GM19023 (cell line): ENCODE results near the gene SCNM1.
"Not testable (repeated sequence)": the region's sequence is repeated elsewhere in the genome, so short reads cannot be mapped to it uniquely, and the experiment has no call there.

ENCODE experiments used
- ATAC-seq: cut with Tn5 transposase; IDR thresholded peaks from one replicate; pipeline ENCODE4 v1.9.1; 2021; ENCODE audit warnings: mild to moderate bottlenecking, moderate library complexity; ENCODE audit not compliant: unreplicated experiment

SCNM1 gene

GRCh38 chr1:151146412-151147131, 19.4 kb upstream of the SCNM1 start, which contains the start of gene SEMA6C:
Gene SEMA6C, minus strand, starts transcription at chr1:151146631. Its CDS starts 4,010 bp downstream, at chr1:151142621.
- peak; percentile 99 for ATAC-seq

DNA sequence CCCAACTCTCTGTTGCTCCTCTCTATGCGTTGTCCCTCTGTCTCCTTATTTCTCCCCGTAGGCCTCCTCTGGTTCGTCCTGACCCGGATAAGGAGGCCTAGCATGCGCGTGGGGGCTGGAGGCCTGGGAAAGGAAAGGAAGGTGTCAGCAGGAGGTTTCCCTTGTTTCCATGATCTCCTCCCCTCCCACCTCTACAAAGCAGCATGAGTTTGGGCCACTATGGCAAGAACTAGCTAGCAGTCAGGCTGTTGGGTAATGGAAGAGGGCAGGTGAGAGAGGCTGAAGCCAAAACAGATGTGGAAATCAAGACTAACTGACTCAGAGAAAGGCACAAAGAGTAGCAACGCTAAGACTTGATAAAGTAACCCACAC, 18.8 kb upstream of the SCNM1 start:
- no peak for ATAC-seq

DNA sequence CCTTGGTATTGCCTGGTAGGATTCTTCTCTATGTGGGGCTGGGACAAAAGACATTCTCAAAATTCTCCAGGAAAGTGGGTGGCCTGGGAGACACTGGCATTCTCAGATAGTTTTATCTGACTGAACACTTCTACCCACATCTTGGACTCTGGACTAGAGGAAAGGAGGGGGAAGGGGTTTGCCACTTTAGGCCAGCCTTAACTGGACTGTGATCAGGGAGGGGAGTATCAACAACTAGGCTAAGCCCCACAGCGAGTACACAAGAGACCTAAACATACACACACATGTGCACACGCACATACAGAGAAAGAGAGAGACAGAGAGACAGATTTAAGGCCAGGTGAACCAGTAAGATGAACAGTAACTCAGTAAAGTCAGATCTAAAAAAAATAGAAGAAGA, 18.3 kb upstream of the SCNM1 start:
- ATAC-seq = no peak

DNA sequence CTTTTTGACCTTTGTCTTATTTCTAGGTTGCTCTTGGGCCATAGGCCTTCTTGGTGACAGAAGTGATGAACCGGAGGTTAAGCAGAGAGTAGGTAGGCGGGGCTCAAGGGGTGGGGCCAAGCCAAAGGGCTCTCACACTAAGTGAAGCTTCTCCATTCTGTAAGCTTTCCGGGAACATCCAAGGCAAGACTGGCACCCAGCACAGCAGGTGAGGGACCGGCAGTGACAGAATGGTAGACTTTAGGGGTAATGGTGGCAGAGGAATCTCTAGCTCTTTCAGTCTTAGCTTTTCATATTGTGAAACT, 9.5 kb upstream of the SCNM1 start, which contains the start of gene TNFAIP8L2:
Gene TNFAIP8L2, plus strand, starts transcription at position 135 of the 305 bp plus-strand sequence. CDS start 2,049 bp downstream, outside the sequence.
- ATAC-seq = peak; percentile 82

GRCh38 chr1:151157067-151157531, 8.8 kb upstream of the SCNM1 start:
- no peak for ATAC-seq

GRCh38 chr1:151158326-151158725, 7.6 kb upstream of the SCNM1 start:
- no peak for ATAC-seq

DNA sequence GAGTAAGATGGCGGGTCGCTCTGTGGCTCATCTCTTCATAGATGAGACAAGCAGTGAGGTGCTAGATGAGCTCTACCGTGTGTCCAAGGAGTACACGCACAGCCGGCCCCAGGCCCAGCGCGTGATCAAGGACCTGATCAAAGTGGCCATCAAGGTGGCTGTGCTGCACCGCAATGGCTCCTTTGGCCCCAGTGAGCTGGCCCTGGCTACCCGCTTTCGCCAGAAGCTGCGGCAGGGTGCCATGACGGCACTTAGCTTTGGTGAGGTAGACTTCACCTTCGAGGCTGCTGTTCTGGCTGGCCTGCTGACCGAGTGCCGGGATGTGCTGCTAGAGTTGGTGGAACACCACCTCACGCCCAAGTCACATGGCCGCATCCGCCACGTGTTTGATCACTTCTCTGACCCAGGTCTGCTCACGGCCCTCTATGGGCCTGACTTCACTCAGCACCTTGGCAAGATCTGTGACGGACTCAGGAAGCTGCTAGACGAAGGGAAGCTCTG, 7.1 kb upstream of the SCNM1 start:
- no peak for ATAC-seq

GRCh38 chr1:151159373-151159772, 6.6 kb upstream of the SCNM1 start:
- ATAC-seq = no peak

GRCh38 chr1:151164732-151165280, 1.1 kb upstream of the SCNM1 start:
- no peak for ATAC-seq

- no peak for ATAC-seq
These were observed 635 bp upstream of the SCNM1 start for GRCh38 chr1:151165281-151165737.

DNA sequence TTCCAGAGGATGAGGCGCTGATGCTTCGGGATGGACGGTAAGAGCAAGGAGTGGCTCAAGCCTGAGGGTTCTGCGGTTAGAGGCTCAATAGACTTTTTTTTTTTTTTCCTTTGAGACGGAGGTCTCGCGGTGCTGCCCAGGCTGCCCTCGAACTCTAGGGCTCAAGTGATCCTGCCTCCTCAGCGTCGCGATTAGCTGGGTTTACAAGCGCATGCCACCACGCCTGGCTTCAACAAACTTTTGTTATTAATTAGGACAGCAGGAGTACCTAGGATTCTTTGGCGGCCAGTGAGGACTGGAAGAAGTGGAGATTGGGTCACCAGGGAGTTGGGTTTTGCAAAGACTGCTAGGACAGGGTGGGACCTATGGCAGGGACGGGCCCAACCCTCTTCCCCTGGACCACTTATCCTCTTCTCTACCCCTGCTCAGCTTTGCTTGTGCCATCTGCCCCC, 587 bp downstream of the SCNM1 start:
- ATAC-seq = no peak

DNA sequence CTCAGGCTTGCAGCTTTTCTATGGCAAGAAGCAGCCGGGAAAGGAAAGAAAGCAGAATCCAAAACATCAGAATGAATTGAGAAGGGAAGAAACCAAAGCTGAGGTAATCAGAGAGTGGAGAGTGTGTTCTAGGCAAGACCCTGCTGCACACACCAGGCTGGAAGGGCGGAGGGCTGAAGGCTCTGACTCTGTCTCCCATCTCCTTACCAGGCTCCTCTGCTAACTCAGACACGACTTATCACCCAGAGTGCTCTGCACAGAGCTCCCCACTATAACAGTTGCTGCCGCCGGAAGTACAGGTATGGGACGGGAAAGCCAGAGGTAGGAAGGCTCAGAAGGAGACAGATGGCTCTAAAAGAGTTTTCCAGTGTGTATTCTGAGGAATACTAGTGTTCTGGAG, 1.2 kb downstream of the SCNM1 start:
- ATAC-seq = no peak

GRCh38 chr1:151171190-151171589, 5.2 kb downstream of the SCNM1 start:
- no peak for ATAC-seq

DNA sequence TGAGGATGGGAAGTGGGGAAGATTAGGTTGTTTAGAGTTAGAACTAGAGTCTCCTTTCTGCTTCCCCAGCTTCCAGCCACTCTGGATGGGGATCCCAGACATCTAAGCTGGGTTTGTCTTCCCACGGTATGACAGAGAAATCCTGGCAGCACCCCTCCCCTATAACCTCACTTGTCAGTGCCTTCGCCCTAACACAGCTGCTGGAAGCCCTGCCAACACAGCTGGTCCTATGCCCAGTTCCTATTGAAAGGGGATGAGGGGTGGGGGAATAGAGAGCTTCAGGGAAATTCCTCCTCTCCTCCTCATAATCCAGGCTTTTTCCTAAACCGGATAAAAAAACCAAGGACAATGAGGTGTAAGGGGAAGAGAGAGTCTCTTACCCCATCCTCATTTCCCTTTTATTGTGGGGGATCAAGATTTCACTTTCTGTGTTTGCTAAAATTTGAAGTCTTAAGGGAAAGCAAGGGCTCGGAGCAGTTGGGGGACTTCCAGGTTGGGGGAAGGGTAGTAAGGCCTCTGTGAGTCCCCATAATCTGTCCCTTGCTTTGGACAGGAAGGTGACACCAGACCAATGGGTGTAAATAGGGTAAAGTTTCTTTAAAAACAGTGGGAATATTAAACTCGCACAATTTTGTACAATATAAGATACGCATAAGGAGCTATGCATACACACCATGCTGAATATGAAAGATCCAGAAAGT, 9.2 kb downstream of the SCNM1 start:
- ATAC-seq = no peak

DNA sequence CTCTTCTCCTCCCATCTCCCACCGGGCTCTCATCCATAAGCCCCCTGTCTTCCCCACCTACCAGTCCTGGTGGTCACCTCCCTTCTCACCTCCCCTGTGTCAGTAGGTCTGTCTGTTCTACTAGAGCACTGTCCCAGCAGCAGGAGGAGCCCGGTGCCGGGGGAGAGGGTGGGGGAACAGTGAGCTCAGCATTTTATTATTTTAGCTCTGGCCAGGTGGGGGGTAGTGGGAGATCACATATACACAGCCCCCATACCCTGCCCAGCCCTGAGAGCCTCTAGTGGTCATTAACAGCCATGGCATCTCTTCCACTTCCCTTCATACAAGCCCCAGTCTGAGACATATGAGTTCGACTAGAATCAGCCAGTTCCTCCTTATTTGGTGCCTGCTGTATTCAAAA, 9.9 kb downstream of the SCNM1 start, which contains the start of gene TMOD4:
Gene TMOD4, minus strand, starts transcription at position 119 of the 400 bp plus-strand sequence. CDS start 1,106 bp downstream, outside the sequence.
- ATAC-seq = no peak

DNA sequence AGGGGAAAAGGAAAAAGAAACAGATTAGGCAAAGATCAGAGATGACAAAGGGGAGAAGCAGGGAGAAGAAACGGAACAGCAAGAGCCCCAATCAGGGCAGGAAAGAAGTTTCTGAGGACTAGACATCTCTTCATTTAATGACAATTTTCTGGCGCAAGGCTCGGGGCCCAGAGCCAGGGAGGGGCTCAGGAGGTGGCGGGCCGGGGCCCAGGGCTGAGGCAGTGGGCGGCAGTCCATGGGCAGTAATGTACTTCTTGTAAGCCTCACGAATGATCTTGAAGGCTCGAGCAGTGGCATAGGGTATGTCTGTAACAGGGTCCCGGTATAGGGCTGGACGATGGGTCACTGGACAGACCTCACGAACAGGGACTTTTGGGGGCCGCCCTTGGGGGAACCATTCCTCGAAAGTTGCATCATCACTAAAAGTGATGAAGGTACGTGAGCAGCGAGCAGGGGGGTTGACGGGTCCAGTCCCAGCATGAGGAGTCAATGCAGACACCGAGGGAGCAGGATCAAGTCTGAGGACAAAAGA, 10.6 kb downstream of the SCNM1 start:
- ATAC-seq = no peak

GRCh38 chr1:151184211-151184610, 18.3 kb downstream of the SCNM1 start:
- ATAC-seq = no peak

- ATAC-seq = no peak
These were observed 21.3 kb downstream of the SCNM1 start for GRCh38 chr1:151187205-151187604.

DNA sequence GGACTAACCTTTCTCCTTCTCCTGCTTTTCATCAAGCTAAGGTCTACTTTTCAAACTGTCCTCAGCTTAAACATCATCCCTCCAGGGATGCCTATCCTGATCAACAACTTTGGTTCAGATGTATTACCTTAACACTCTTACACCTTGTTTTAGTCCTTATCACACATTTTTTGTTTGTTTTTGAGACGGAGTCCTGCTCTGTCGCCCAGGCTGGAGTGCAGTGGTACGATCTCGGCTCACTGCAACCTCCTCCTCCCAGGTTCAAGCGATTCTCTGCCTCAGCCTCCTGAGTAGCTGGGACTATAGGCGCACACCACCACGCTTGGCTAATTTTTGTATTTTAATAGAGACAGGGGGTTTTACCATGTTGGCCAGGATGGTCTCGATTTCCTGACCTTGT, 22.7 kb downstream of the SCNM1 start:
- ATAC-seq = not testable (repeated sequence)

- peak; percentile 94 for ATAC-seq
These were observed 23.9 kb downstream of the SCNM1 start, which contains the start of gene VPS72 for GRCh38 chr1:151189637-151190445. Gene VPS72, minus strand, starts transcription at chr1:151190197. Its CDS starts 76 bp downstream, at chr1:151190121.
